ENCODE data around the gene FBN2.

The FBN2 gene

DNA sequence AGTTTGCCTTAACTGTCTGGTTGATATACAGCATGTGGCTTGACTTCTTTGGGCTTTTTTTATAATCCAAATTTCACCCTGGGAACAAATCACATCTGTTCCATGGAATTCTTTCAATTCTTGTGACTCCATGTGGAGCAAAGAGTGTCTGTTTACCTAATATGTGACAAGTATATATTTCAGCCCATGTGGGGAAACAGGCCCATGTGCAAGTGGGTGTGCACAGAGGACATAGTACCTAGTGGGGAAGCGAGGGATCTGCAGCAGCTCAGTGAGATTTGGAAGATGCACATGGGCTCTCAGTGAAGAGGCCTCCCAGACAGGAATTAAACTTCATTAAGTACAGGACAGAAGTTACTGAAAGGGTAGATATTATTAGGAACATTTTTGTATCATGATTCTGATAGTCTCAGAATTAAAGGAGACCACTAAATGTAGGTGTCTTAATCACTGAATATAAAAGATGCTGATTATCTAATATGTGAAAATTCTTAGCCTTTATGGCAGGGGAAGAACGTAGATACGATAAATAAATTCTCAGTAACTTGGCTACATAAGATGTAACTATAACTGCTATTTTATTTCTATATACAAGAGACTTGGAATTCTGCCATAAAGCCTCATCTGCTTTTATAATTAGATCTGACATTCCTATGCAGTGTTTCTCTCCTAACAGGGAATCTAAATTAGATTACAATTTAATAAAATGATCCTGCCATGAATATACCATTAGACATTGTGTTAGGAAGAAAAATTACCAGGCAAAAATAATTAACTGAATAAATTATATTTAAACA, 273.3 kb downstream of the FBN2 start:
- WGBS (ENCODE audit: extremely low coverage, insufficient coverage, insufficient read length) = no CpG with 5 or more reads among the region's 3 CpGs
- H3K4me2 ChIP-seq (ENCODE audit: low read length) = no peak overlapping the region
- no peak overlapping the region for H2BK12ac ChIP-seq (ENCODE audit: low read length)
- H3K36me3 ChIP-seq (ENCODE audit: control insufficient read depth in 1 of 2, insufficient read depth in 2 of 2, low read length in 2 of 2) = peaks cover 9 to 14% of the 10 kb centered on the region in 2 experiments
- H2AFZ ChIP-seq (ENCODE audit: insufficient read depth, low read length, poor library complexity) = no peak overlapping the region
- H4K8ac ChIP-seq (ENCODE audit: low read depth, low read length) = no peak overlapping the region
- no peak overlapping the region for H2AK5ac ChIP-seq (ENCODE audit: low read length)
- H3K4me3 ChIP-seq (ENCODE audit: low read depth, low read length) = no peak overlapping the region
- H3K27ac ChIP-seq (ENCODE audit: low read depth, low read length) = no peak overlapping the region
- H3K27me3 ChIP-seq (ENCODE audit: insufficient read depth, low read length) = no peaks in the 10 kb centered on the region
- H3K9ac ChIP-seq (ENCODE audit: low read length) = no peak overlapping the region
- H3K23ac ChIP-seq (ENCODE audit: low read length) = no peak overlapping the region
- H3K4me1 ChIP-seq (ENCODE audit: control insufficient read depth in 1 of 2, insufficient read depth in 2 of 2, low read length in 2 of 2) = no peaks in the 10 kb centered on the region
- H3K79me1 ChIP-seq (ENCODE audit: low read length) = no peaks in the 10 kb centered on the region
- H3K79me2 ChIP-seq (ENCODE audit: control insufficient read depth, insufficient read depth, low read length, poor library complexity) = no peaks in the 10 kb centered on the region
- H2BK5ac ChIP-seq (ENCODE audit: low read depth, low read length, poor library complexity) = no peak overlapping the region
- H3K4ac ChIP-seq (ENCODE audit: low read depth, low read length) = no peak overlapping the region
- H3K9me3 ChIP-seq (ENCODE audit: insufficient read depth, low read depth, low read length) = no peaks in the 10 kb centered on the region
- no peak overlapping the region for H3K18ac ChIP-seq (ENCODE audit: low read length)
- H2BK120ac ChIP-seq (ENCODE audit: insufficient read depth, low read length, poor library complexity) = no peak overlapping the region
- no peak overlapping the region for H4K12ac ChIP-seq (ENCODE audit: low read depth, low read length)
- no peak for DNase-seq
- H4K91ac ChIP-seq (ENCODE audit: low read depth, low read length) = no peak overlapping the region
- H3K14ac ChIP-seq (ENCODE audit: low read length) = no peak overlapping the region

DNA sequence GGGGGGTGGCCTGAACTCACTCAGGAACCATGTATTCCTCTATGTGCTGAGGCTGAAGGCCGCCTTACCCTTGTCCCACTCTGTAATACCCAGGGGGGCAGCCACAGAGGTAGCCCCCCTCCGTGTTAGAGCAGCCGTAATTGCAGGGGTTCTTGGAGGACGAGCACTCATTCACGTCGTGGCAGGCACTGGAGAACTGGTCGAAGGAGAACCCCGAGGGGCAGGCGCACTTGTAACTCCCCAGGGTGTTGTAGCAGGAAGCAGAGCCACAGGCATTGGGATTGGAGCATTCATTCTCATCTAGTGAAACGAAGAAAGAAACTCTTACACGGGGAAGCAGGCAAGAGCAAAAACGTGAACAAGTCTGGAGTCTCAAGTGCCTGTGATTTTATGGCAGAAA, 274.7 kb downstream of the FBN2 start:
- H2AFZ ChIP-seq (ENCODE audit: insufficient read depth, low read length, poor library complexity) = no peak overlapping the region
- H3K14ac ChIP-seq (ENCODE audit: low read length) = no peak overlapping the region
- H2BK120ac ChIP-seq (ENCODE audit: insufficient read depth, low read length, poor library complexity) = no peak overlapping the region
- no peak overlapping the region for H2BK5ac ChIP-seq (ENCODE audit: low read depth, low read length, poor library complexity)
- no peak overlapping the region for H2BK12ac ChIP-seq (ENCODE audit: low read length)
- no peak for DNase-seq
- H3K79me1 ChIP-seq (ENCODE audit: low read length) = no peaks in the 10 kb centered on the region
- no peak overlapping the region for H3K4me2 ChIP-seq (ENCODE audit: low read length)
- no peaks in the 10 kb centered on the region for H3K9me3 ChIP-seq (ENCODE audit: insufficient read depth, low read depth, low read length)
- H3K18ac ChIP-seq (ENCODE audit: low read length) = no peak overlapping the region
- H3K79me2 ChIP-seq (ENCODE audit: control insufficient read depth, insufficient read depth, low read length, poor library complexity) = no peaks in the 10 kb centered on the region
- no peak overlapping the region for H3K23ac ChIP-seq (ENCODE audit: low read length)
- no peak overlapping the region for H2AK5ac ChIP-seq (ENCODE audit: low read length)
- H3K4me3 ChIP-seq (ENCODE audit: low read depth, low read length) = no peak overlapping the region
- H3K36me3 ChIP-seq (ENCODE audit: control insufficient read depth in 1 of 2, insufficient read depth in 2 of 2, low read length in 2 of 2) = peaks cover 16 to 22% of the 10 kb centered on the region in 2 experiments
- no peak overlapping the region for H3K27ac ChIP-seq (ENCODE audit: low read depth, low read length)
- no CpG with 5 or more reads among the region's 12 CpGs for WGBS (ENCODE audit: extremely low coverage, insufficient coverage, insufficient read length)
- H3K27me3 ChIP-seq (ENCODE audit: insufficient read depth, low read length) = no peaks in the 10 kb centered on the region
- H4K91ac ChIP-seq (ENCODE audit: low read depth, low read length) = no peak overlapping the region
- H4K12ac ChIP-seq (ENCODE audit: low read depth, low read length) = no peak overlapping the region
- H3K4ac ChIP-seq (ENCODE audit: low read depth, low read length) = no peak overlapping the region
- H3K4me1 ChIP-seq (ENCODE audit: control insufficient read depth in 1 of 2, insufficient read depth in 2 of 2, low read length in 2 of 2) = no peaks in the 10 kb centered on the region
- H3K9ac ChIP-seq (ENCODE audit: low read length) = no peak overlapping the region
- H4K8ac ChIP-seq (ENCODE audit: low read depth, low read length) = no peak overlapping the region

DNA sequence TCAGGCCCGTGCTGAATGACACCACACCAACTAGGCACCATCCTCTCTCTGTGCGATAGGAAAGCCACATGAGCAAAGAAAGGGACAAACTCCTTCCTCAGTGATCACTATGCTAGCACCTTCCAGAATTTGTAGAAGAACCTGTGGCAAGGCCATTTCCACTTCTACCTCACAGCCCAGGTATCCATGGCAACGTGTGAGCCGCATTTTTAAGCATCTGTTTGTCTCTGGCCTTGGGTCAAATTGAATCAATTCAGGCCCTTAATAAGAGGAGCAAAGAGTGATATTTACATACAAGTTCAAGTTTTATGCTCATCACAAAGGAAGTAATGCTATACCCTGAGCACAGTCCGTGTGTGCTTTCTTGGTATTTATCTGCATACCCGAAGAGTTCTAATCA, 275.1 kb downstream of the FBN2 start:
- no peak for DNase-seq
- Histone ChIP-seq H3K4me2 (ENCODE audit: low read length) (no peak overlapping the region), H3K27me3 (ENCODE audit: insufficient read depth, low read length) (no peaks in the 10 kb centered on the region), H3K27ac (ENCODE audit: low read depth, low read length) (no peak overlapping the region), H2BK12ac (ENCODE audit: low read length) (no peak overlapping the region), H4K8ac (ENCODE audit: low read depth, low read length) (no peak overlapping the region), H2BK5ac (ENCODE audit: low read depth, low read length, poor library complexity) (no peak overlapping the region), H3K18ac (ENCODE audit: low read length) (no peak overlapping the region), H3K79me1 (ENCODE audit: low read length) (no peaks in the 10 kb centered on the region), H4K12ac (ENCODE audit: low read depth, low read length) (no peak overlapping the region), H3K23ac (ENCODE audit: low read length) (no peak overlapping the region), H3K36me3 (ENCODE audit: control insufficient read depth in 1 of 2, insufficient read depth in 2 of 2, low read length in 2 of 2) (peaks cover 17 to 23% of the 10 kb centered on the region in 2 experiments), H2AK5ac (ENCODE audit: low read length) (no peak overlapping the region), H3K4ac (ENCODE audit: low read depth, low read length) (no peak overlapping the region), H2BK120ac (ENCODE audit: insufficient read depth, low read length, poor library complexity) (no peak overlapping the region), H3K4me1 (ENCODE audit: control insufficient read depth in 1 of 2, insufficient read depth in 2 of 2, low read length in 2 of 2) (no peaks in the 10 kb centered on the region), H4K91ac (ENCODE audit: low read depth, low read length) (no peak overlapping the region), H3K9me3 (ENCODE audit: insufficient read depth, low read depth, low read length) (no peaks in the 10 kb centered on the region), H3K79me2 (ENCODE audit: control insufficient read depth, insufficient read depth, low read length, poor library complexity) (no peaks in the 10 kb centered on the region), H3K4me3 (ENCODE audit: low read depth, low read length) (no peak overlapping the region), H3K9ac (ENCODE audit: low read length) (no peak overlapping the region), H2AFZ (ENCODE audit: insufficient read depth, low read length, poor library complexity) (no peak overlapping the region), H3K14ac (ENCODE audit: low read length) (no peak overlapping the region)
- WGBS (ENCODE audit: extremely low coverage, insufficient coverage, insufficient read length) = no CpG with 5 or more reads among the region's 6 CpGs

DNA sequence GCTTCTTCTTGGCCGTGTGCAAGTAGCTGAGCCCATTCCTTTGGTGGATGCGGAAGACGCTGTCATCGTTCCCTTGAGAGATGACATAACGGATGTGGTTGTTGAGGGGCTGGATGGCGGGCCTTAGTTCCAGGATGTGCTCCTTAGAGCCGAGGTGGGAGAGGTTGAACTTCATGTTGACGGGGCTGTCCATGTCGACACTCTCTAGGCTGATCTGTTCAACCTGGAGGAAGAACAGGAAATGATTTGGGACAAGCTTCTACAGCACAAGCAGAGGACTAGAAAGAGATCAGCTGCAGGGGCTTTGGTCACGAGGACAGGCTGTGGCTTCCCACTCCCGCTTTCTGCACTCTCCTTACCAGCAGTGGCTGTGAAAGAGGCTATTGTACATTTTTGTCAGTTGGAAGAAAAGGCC, 278.4 kb downstream of the FBN2 start:
- Histone ChIP-seq H3K14ac (ENCODE audit: low read length) (no peak overlapping the region), H3K79me2 (ENCODE audit: control insufficient read depth, insufficient read depth, low read length, poor library complexity) (no peaks in the 10 kb centered on the region), H2BK12ac (ENCODE audit: low read length) (no peak overlapping the region), H3K79me1 (ENCODE audit: low read length) (no peaks in the 10 kb centered on the region), H2AK5ac (ENCODE audit: low read length) (no peak overlapping the region), H3K27me3 (ENCODE audit: insufficient read depth, low read length) (no peaks in the 10 kb centered on the region), H3K18ac (ENCODE audit: low read length) (no peak overlapping the region), H4K8ac (ENCODE audit: low read depth, low read length) (no peak overlapping the region), H4K91ac (ENCODE audit: low read depth, low read length) (no peak overlapping the region), H3K4me1 (ENCODE audit: control insufficient read depth in 1 of 2, insufficient read depth in 2 of 2, low read length in 2 of 2) (no peaks in the 10 kb centered on the region), H2BK5ac (ENCODE audit: low read depth, low read length, poor library complexity) (no peak overlapping the region), H2BK120ac (ENCODE audit: insufficient read depth, low read length, poor library complexity) (no peak overlapping the region), H3K4me3 (ENCODE audit: low read depth, low read length) (no peak overlapping the region), H2AFZ (ENCODE audit: insufficient read depth, low read length, poor library complexity) (no peak overlapping the region), H3K9ac (ENCODE audit: low read length) (no peak overlapping the region), H3K9me3 (ENCODE audit: insufficient read depth, low read depth, low read length) (no peaks in the 10 kb centered on the region), H3K23ac (ENCODE audit: low read length) (no peak overlapping the region), H3K27ac (ENCODE audit: low read depth, low read length) (no peak overlapping the region), H3K36me3 (ENCODE audit: control insufficient read depth in 1 of 2, insufficient read depth in 2 of 2, low read length in 2 of 2) (peaks cover 16 to 23% of the 10 kb centered on the region in 2 experiments), H4K12ac (ENCODE audit: low read depth, low read length) (no peak overlapping the region), H3K4me2 (ENCODE audit: low read length) (no peak overlapping the region), H3K4ac (ENCODE audit: low read depth, low read length) (no peak overlapping the region)
- no peak for DNase-seq
- WGBS (ENCODE audit: extremely low coverage, insufficient coverage, insufficient read length) = no CpG with 5 or more reads among the region's 11 CpGs

Measured in trophoblast cell (in vitro differentiated cells and primary cell).